Stimulated activated CD4-positive, alpha-beta T cell treated with anti-CD3 and anti-CD28 coated beads, Interleukin-4, amount 100 ng/mL, for 1 hour (primary cell): Measurements from ENCODE around the gene METTL24.
A peak's percentile ranks its signal among the peaks of the same experiment; 100 is the strongest.

Experiments
- DNase-seq: peaks from one replicate; pipeline ENCODE4 v3.0.0-alpha.2; 2020

The METTL24 gene

GRCh38 chr6:110357664-110358552 is at the start of gene METTL24:
METTL24 (minus strand) TSS chr6:110358349; CDS start chr6:110358272, 77 bp downstream.
- DNase-seq, result peak; percentile 5

- no peak for DNase-seq
Measured at GRCh38 chr6:110404607-110405006, 46.5 kb upstream of the METTL24 start.

DNA sequence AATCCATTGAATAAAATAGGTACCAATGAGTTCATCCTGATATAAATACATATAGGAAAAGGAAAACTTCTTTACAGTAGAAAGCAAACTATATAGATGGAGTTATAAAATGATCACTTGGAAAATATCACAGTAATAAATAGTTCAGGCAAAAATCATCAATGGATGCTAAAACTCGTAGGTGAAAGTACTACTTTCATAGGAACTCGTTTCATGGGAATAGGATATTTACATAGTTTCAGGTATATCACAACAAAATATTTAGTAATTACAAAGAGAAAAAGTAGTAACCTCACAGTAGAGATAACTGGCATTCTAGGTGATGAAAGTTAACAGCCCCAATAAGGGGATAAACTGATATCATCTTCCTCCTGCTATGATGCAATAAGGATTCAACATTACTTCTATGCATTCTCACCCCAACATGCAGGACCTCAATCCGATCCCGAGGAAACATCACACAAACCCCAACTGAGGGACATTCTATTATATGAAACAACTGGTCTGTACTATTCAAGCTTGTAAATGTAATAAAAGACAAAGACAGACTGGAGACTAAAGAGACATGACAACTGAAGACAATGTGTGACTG is 43.5 kb upstream of the METTL24 start:
- DNase-seq, result no peak

GRCh38 chr6:110400208-110400607 is 42.1 kb upstream of the METTL24 start:
- no peak for DNase-seq

DNA sequence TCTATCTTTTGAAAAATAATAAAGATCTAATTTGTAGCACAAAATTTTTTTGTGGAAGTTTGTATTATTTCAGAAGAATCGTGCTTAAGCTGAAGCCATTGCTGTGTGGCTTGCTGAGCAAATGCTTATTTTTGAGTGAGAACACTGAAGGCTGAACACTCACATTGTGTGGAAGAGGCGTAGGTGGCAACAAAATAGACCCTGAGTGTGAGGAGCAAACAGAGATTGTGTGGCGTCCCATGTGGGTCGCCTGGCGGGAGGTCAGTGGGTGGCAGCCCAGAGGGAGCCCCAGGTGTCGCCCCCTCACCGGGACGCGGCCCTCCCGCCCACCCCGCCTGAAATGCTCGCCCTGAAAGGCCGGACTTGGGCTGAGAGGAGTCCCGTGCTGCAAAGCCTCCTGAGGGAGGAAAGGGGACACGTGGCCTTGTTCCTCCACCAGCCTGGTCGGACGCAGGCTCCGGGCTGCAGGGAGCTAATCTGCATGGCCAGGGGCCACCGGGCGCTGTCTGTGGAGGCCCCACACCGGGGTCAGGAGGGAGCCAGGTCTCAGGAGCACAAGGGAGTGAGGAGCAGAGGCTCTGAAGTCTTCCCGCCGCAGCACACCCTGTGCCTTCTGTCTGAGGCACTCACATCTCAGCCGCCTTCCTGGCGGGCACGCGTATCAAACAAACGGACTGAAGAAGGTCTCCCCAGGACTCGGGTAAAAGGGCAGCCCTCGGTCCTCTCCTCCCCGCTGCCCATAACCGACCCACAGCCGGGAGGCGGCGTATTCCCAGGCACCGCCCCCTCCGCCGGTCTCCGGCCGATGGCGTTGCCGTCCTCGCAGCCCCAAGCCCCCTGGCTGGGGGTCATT is 41.3 kb upstream of the METTL24 start:
- DNase-seq, result no peak

GRCh38 chr6:110398778-110399177 is 40.6 kb upstream of the METTL24 start:
- DNase-seq, result no peak

- DNase-seq, result no peak
Measured at GRCh38 chr6:110395221-110395620, 37.1 kb upstream of the METTL24 start.

- DNase-seq, result no peak
Measured at GRCh38 chr6:110394409-110394808, 36.3 kb upstream of the METTL24 start.

- no peak for DNase-seq
Measured at GRCh38 chr6:110392727-110393126, 34.6 kb upstream of the METTL24 start.

DNA sequence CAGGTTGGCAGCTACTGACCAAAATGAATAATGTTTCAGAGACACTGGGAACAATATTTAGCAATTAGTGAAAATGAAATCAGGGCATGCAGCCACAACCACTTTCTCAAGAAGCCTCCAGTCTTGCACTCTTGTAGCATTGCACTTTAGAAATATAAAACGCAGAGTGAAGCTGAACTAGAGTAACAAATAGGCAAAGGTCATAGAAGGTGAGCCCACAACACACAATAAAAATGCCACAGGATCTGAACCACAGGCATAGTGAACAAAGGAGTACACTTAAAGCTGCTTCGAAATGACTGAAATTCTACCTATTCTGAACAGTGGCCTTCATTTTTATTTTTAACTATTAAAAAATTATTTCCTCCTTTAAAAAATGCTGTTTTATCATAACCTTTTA is 32.3 kb upstream of the METTL24 start:
- no peak for DNase-seq

DNA sequence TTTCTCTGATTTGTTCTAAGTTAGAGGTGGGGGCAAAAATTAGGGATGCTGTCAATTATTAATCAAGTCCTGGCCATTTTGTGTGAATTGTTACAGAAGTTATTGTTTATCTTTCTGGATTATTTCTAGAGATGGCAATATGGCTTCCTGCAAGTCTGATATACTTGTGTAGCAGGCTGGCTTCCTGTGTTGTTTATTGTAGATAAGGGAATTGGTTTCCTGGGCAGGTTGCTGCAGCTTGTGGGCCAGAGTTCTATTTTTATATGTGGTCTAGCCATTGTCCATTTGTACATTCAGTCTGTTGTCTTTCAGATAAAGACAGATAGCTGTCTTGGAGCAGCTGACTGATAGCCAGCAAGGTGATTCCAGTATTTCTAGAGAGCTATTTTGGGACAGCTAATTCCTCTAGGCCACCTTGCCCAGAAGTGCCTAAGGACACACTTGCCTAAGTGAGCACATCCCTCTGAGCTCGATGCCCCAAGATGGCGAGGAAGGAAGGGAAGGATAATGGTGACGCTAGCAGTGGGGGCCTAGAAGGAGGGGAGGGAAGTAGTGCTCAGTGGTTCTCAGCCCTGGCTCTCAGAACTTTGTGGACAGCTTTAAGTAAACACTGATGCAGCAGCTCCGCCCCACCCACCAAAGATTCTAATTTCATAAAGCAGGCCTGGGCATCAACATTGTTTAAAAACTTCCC is 31.7 kb upstream of the METTL24 start:
- DNase-seq, result no peak

DNA sequence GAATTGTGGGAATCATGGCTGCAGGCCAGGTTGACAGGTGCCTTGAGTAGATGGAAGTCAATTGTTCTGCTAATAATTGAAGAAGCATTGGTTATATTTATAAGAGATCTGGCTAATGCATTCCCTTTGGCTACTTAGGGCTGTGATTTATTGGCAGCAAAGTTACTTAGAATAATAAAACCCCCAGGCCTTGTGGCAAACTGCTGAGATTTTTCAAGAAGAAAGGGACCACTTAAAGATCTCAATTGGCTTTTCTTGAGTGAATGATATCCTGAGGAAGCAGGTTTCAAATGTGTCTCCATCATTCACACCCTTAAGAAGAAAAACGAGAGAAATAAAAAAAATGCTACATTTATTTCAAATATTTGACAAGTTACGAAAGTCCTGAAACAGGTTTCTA is 29.8 kb upstream of the METTL24 start:
- DNase-seq, result no peak

DNA sequence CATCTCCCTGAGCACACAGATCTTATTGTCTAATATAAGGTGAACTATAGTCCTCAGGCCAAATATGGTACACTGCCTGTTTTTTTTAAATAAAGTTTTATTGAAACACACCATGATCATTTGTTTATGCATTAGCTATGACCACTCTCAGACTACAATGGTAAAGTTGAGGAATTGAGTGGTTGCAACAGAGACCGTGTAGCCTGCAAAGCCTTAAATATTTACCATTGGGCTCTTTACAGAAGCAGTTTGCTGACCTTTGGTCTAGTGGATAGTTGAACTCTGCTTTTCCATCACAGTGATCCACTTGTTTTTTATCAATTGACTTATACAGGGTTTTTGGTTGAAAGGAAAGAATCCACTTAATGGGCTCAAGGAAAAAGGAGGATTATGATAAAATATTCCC is 27.3 kb upstream of the METTL24 start:
- no peak for DNase-seq

GRCh38 chr6:110378552-110378951 is 20.4 kb upstream of the METTL24 start:
- DNase-seq, result no peak

DNA sequence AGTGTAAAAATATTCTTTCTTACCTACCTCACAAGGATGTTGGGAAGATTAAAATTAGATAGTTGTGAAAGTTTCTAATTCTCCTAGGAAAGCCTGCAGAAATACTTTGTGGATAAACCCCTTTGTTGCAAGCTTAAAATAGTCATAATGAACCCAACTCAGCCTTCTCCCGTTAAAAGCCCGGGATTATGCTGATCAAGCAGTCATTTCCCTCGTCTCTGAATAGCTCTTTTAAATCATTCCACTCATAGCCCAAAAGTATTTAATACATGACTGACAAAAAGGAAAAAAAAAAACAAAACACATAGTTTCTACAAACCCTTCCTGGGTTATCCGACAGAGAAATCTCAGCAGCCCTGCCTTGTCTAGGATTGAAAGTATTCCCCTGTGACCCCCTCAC is 10.9 kb upstream of the METTL24 start:
- no peak for DNase-seq

- DNase-seq, result no peak
Measured at GRCh38 chr6:110368284-110368683, 10.1 kb upstream of the METTL24 start.

DNA sequence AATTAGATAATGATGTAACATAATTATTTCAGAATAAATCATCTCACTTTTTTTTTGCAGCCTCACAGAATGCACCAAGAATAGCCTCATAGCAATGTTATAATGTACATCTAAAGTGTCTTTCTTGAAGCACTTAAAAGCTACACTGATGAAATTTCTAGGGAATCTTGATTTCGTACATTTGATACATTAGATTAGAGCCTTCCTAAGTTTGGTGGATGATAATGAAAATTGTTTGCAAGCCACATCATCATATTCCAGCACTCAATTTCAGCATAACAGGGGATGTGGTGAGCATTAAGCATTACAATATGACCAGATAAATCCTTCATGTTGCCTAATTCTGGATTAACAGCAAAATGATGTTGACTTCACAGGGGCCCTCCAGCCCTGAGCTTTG is 9.7 kb upstream of the METTL24 start:
- no peak for DNase-seq

GRCh38 chr6:110366975-110367374 is 8.8 kb upstream of the METTL24 start:
- DNase-seq, result no peak

GRCh38 chr6:110366256-110366655 is 8.1 kb upstream of the METTL24 start:
- DNase-seq, result no peak

DNA sequence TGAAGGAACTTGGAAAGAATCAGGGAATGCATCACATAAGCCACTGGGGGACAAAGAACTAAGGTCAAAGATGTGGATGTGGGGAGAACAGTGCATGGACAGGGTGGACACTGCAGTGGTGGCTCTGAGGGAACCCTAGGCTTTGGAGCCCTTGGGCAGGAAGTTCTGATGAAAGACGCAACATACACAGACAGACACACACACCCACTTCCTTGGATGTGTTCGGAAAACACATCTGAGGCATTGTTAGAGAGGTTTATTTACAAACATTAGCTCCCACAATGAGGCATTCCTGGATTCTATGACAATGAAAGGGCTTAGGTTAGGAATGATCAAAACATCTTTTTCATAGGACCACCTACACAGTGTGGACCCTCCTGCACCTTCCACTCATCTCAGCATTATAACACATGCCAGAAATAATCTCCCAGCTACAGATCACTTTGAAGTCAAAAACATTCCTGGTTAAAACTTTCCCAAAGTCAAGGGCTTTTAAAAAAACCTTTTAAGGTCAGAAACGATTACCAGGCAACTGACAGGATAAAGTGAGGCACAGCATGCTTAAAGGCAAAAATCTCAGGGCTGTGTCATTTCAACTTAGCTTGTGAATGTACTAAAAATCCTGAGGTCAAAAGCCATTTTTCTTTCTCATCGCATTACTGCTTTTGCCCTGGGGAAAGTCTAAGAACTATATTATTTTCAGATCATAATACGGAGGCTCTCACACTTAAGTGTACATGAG is 6.4 kb upstream of the METTL24 start:
- no peak for DNase-seq

DNA sequence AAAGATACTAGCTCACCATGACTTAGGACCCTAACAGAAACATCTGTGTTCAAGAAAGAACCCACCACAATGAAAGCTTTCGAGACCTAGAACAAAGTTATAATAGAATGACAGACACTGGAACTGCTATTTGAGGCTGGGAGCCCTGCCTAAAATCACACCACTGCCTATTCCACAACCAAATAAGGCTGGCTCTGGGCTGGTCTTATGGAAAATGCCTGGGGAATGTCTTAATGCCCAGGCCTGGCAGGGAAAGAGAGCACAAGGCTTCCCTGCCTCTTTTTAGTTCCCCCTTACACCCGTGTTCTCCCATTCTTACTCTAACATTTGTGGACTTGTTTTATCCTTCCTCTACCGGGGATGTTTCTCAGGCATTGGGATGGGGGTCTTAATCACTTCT is 5.6 kb upstream of the METTL24 start:
- no peak for DNase-seq

GRCh38 chr6:110360676-110361075 is 2.5 kb upstream of the METTL24 start:
- DNase-seq, result no peak
